GM12892 (cell line): ENCODE results near the gene THEM4.

Source experiments
- POLR2A ChIP-seq: IDR thresholded peaks from 2 replicates; pipeline ENCODE4 v1.6.1; 2011; ENCODE audit warnings: low read depth, low read length, control low read depth
- POLR2AphosphoS5 ChIP-seq: IDR thresholded peaks from 2 replicates; pipeline ENCODE4 v1.6.1; 2011; ENCODE audit warnings: low read depth, low read length, control low read depth

GRCh38 chr1:151834239-151834638 is 75.1 kb downstream of the THEM4 start:
- TF ChIP-seq POLR2A (no peak), POLR2AphosphoS5 (no peak)
